HepG2 (cell line): ENCODE results near the gene ADRA2A. TPM values are rescaled to one million over a fixed set of nuclear protein-coding genes. Genes with fewer than 3 reads are reported as not detected.
A peak's percentile ranks its signal among the peaks of the same experiment; 100 is the strongest.

Experiments
- FOXA1 ChIP-seq, 2 experiments: fragments of 450-650 bp in 1 of 2; sonication (generic) in 1 of 2; formaldehyde crosslinking in 1 of 2; IDR thresholded peaks; 2 replicates each; pipeline versions ENCODE4 v1.4.0 to v1.6.1; 2016 to 2020; ENCODE audit warnings: missing genetic modification reagents in 1 of 2
- KDM2A ChIP-seq: sonication (generic); formaldehyde crosslinking; IDR thresholded peaks from 2 replicates; pipeline ENCODE4 v1.4.0; 2020; ENCODE audit warnings: low read depth, missing genetic modification reagents, borderline replicate concordance
- MYNN ChIP-seq: sonication (generic); formaldehyde crosslinking; IDR thresholded peaks from 2 replicates; pipeline ENCODE4 v1.4.0; 2020; ENCODE audit warnings: mild to moderate bottlenecking, low read depth, missing genetic modification reagents
- SMAD3 ChIP-seq: sonication (generic); formaldehyde crosslinking; IDR thresholded peaks from 2 replicates; pipeline ENCODE4 v1.4.0; 2020; ENCODE audit warnings: missing genetic modification reagents
- ZFP82 ChIP-seq: sonication (generic); formaldehyde crosslinking; IDR thresholded peaks from 2 replicates; pipeline ENCODE4 v1.5.1; 2020; ENCODE audit warnings: mild to moderate bottlenecking, missing genetic modification reagents, borderline replicate concordance
- ZNF17 ChIP-seq: sonication (generic); formaldehyde crosslinking; IDR thresholded peaks from 2 replicates; pipeline ENCODE4 v1.5.0; 2020; ENCODE audit warnings: mild to moderate bottlenecking, missing genetic modification reagents
- polyA plus RNA-seq, 8 experiments: library from polyadenylated mRNA; depleted of rRNA in 3 of 8; stranded (reverse) in 7 of 8; unstranded in 1 of 8; fragments of >200 nt; fragmentation: Illumina TruSeq in 4 of 8; extraction: Trizol in 4 of 8; gene quantifications; 2 replicates each; pipeline versions ENCODE4 v1.2.1 to v1.2.3, GENCODE V29; 2011 to 2016; ENCODE audit warnings: low read depth in 4 of 8, missing spikeins in 1 of 8, mixed read lengths in 1 of 8; ENCODE audit not compliant: insufficient read depth in 1 of 8
- total RNA-seq, 5 experiments: library from RNA; depleted of rRNA; stranded (reverse); fragments of >200 nt; fragmentation: Illumina TruSeq; extraction: Trizol; gene quantifications; 2 replicates each; pipeline ENCODE4 v1.2.3, GENCODE V29; 2016; ENCODE audit warnings: low read depth in 1 of 5
- TF ChIP-seq, protein P1 (sequence below): sonication (generic); formaldehyde crosslinking; IDR thresholded peaks from 2 replicates; pipeline ENCODE4 v1.4.0; 2020; ENCODE audit warnings: missing genetic modification reagents
- TF ChIP-seq, protein P2 (sequence below): sonication (generic); formaldehyde crosslinking; IDR thresholded peaks from 2 replicates; pipeline ENCODE4 v1.4.0; 2020; ENCODE audit warnings: missing genetic modification reagents, borderline replicate concordance
- TF ChIP-seq, protein P3 (sequence below): sonication (generic); formaldehyde crosslinking; IDR thresholded peaks from 2 replicates; pipeline ENCODE4 v1.8.0; 2022; ENCODE audit warnings: mild to moderate bottlenecking, missing genetic modification reagents; ENCODE audit not compliant: insufficient replicate concordance
- TF ChIP-seq, protein P4 (sequence below): sonication (generic); formaldehyde crosslinking; IDR thresholded peaks from one replicate; pipeline ENCODE4 v1.5.1; 2020; ENCODE audit warnings: mild to moderate bottlenecking, missing genetic modification reagents; ENCODE audit errors: not compliant biosample characterization
- TF ChIP-seq, protein P5 (sequence below), 2 experiments: sonication (generic) in 1 of 2; formaldehyde crosslinking in 1 of 2; IDR thresholded peaks; 2 replicates each; pipeline versions ENCODE4 v1.4.0 to v1.6.1; 2018 to 2020; ENCODE audit warnings: missing genetic modification reagents in 2 of 2, borderline replicate concordance in 1 of 2, low read depth in 1 of 2, mild to moderate bottlenecking in 1 of 2, missing biosample characterization in 1 of 2

ADRA2A gene
- total and polyA plus RNA-seq, 2 of the 13 experiments (the other 11 are each of a cell fraction or from before 2014, with no cell fraction given): 0.01 TPM; not detected in 1

DNA sequence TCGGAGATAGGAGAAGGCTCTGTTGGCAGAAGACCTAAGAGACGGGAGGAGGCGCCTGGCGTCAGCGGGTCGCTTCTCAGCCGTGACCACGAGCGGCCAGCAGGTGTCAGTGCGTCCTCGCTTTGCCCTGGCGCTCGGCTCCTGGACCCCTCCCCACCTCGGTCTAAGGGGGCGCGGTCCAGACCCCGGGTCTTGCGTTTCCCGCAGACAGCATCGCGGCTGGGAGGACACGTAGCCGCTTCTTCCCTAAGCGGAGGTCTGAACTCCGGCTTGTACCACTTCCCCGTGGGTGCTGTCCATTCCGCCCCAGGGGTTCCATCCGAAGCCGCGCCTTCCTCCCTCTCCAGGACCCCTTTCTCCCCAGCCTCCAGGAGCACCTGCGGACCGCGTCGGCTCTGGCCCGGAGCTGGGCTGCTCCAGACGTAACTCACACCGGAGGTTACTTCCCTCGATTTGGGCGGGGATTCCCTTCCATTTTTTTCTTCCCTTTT lies 593 bp upstream of the ADRA2A start (continued):
- TF ChIP-seq, protein P1, sequence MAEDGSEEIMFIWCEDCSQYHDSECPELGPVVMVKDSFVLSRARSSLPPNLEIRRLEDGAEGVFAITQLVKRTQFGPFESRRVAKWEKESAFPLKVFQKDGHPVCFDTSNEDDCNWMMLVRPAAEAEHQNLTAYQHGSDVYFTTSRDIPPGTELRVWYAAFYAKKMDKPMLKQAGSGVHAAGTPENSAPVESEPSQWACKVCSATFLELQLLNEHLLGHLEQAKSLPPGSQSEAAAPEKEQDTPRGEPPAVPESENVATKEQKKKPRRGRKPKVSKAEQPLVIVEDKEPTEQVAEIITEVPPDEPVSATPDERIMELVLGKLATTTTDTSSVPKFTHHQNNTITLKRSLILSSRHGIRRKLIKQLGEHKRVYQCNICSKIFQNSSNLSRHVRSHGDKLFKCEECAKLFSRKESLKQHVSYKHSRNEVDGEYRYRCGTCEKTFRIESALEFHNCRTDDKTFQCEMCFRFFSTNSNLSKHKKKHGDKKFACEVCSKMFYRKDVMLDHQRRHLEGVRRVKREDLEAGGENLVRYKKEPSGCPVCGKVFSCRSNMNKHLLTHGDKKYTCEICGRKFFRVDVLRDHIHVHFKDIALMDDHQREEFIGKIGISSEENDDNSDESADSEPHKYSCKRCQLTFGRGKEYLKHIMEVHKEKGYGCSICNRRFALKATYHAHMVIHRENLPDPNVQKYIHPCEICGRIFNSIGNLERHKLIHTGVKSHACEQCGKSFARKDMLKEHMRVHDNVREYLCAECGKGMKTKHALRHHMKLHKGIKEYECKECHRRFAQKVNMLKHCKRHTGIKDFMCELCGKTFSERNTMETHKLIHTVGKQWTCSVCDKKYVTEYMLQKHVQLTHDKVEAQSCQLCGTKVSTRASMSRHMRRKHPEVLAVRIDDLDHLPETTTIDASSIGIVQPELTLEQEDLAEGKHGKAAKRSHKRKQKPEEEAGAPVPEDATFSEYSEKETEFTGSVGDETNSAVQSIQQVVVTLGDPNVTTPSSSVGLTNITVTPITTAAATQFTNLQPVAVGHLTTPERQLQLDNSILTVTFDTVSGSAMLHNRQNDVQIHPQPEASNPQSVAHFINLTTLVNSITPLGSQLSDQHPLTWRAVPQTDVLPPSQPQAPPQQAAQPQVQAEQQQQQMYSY (CRISPR knock-in tag): no peak
- TF ChIP-seq ZFP82 (CRISPR knock-in tag): no peak
- TF ChIP-seq, protein P2, sequence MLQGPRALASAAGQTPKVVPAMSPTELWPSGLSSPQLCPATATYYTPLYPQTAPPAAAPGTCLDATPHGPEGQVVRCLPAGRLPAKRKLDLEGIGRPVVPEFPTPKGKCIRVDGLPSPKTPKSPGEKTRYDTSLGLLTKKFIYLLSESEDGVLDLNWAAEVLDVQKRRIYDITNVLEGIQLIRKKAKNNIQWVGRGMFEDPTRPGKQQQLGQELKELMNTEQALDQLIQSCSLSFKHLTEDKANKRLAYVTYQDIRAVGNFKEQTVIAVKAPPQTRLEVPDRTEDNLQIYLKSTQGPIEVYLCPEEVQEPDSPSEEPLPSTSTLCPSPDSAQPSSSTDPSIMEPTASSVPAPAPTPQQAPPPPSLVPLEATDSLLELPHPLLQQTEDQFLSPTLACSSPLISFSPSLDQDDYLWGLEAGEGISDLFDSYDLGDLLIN (CRISPR knock-in tag): no peak
- TF ChIP-seq, protein P3, sequence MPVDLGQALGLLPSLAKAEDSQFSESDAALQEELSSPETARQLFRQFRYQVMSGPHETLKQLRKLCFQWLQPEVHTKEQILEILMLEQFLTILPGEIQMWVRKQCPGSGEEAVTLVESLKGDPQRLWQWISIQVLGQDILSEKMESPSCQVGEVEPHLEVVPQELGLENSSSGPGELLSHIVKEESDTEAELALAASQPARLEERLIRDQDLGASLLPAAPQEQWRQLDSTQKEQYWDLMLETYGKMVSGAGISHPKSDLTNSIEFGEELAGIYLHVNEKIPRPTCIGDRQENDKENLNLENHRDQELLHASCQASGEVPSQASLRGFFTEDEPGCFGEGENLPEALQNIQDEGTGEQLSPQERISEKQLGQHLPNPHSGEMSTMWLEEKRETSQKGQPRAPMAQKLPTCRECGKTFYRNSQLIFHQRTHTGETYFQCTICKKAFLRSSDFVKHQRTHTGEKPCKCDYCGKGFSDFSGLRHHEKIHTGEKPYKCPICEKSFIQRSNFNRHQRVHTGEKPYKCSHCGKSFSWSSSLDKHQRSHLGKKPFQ (CRISPR knock-in tag): no peak
- TF ChIP-seq KDM2A (CRISPR knock-in tag): peak; percentile 48; the same call in 1 of the 2 replicates
- no peak for TF ChIP-seq SMAD3 (CRISPR knock-in tag)
- TF ChIP-seq MYNN (CRISPR knock-in tag): no peak
- TF ChIP-seq ZNF17 (CRISPR knock-in tag): no peak
- no peak for TF ChIP-seq FOXA1 (IDR thresholded peaks at IDR 0.05)
- TF ChIP-seq FOXA1 (CRISPR knock-in tag; IDR thresholded peaks at IDR 0.05): no peak
- TF ChIP-seq, protein P4, sequence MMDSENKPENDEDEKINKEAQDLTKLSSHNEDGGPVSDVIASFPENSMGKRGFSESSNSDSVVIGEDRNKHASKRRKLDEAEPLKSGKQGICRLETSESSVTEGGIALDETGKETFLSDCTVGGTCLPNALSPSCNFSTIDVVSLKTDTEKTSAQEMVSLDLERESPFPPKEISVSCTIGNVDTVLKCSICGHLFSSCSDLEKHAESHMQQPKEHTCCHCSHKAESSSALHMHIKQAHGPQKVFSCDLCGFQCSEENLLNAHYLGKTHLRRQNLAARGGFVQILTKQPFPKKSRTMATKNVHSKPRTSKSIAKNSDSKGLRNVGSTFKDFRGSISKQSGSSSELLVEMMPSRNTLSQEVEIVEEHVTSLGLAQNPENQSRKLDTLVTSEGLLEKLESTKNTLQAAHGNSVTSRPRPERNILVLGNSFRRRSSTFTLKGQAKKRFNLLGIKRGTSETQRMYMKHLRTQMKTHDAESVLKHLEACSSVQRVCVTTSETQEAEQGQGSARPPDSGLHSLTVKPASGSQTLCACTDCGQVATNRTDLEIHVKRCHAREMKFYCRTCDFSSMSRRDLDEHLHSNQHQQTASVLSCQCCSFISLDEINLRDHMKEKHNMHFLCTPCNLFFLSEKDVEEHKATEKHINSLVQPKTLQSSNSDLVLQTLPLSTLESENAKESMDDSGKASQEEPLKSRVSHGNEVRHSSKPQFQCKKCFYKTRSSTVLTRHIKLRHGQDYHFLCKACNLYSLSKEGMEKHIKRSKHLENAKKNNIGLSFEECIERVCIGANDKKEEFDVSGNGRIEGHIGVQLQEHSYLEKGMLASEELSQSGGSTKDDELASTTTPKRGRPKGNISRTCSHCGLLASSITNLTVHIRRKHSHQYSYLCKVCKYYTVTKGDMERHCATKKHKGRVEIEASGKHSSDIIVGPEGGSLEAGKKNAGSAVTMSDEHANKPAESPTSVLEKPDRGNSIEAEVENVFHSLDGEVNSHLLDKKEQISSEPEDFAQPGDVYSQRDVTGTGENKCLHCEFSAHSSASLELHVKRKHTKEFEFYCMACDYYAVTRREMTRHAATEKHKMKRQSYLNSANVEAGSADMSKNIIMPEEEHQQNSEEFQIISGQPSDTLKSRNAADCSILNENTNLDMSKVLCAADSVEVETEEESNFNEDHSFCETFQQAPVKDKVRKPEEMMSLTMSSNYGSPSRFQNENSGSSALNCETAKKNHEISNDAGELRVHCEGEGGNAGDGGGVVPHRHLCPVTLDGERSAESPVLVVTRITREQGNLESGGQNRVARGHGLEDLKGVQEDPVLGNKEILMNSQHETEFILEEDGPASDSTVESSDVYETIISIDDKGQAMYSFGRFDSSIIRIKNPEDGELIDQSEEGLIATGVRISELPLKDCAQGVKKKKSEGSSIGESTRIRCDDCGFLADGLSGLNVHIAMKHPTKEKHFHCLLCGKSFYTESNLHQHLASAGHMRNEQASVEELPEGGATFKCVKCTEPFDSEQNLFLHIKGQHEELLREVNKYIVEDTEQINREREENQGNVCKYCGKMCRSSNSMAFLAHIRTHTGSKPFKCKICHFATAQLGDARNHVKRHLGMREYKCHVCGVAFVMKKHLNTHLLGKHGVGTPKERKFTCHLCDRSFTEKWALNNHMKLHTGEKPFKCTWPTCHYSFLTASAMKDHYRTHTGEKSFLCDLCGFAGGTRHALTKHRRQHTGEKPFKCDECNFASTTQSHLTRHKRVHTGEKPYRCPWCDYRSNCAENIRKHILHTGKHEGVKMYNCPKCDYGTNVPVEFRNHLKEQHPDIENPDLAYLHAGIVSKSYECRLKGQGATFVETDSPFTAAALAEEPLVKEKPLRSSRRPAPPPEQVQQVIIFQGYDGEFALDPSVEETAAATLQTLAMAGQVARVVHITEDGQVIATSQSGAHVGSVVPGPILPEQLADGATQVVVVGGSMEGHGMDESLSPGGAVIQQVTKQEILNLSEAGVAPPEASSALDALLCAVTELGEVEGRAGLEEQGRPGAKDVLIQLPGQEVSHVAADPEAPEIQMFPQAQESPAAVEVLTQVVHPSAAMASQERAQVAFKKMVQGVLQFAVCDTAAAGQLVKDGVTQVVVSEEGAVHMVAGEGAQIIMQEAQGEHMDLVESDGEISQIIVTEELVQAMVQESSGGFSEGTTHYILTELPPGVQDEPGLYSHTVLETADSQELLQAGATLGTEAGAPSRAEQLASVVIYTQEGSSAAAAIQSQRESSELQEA (CRISPR knock-in tag): no peak
- TF ChIP-seq, protein P5, sequence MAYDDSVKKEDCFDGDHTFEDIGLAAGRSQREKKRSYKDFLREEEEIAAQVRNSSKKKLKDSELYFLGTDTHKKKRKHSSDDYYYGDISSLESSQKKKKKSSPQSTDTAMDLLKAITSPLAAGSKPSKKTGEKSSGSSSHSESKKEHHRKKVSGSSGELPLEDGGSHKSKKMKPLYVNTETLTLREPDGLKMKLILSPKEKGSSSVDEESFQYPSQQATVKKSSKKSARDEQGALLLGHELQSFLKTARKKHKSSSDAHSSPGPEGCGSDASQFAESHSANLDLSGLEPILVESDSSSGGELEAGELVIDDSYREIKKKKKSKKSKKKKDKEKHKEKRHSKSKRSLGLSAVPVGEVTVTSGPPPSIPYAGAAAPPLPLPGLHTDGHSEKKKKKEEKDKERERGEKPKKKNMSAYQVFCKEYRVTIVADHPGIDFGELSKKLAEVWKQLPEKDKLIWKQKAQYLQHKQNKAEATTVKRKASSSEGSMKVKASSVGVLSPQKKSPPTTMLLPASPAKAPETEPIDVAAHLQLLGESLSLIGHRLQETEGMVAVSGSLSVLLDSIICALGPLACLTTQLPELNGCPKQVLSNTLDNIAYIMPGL (CRISPR knock-in tag; IDR thresholded peaks at IDR 0.05; ENCODE audit: borderline replicate concordance in 1 of 2, low read depth in 1 of 2): 0 out of 4 replicates have a peak, but pooled peaks of 1 of the 2 experiments have one; percentile 19
